ENCODE data around the gene CENPN. TPM values are rescaled to one million over a fixed set of nuclear protein-coding genes. Genes with fewer than 3 reads are reported as not detected.

CENPN gene
- total and polyA plus RNA-seq, 2 of the 13 experiments (the other 11 are each of a cell fraction or from before 2014, with no cell fraction given), result 29.7 to 129 TPM

GRCh38 chr16:81035398-81035974 lies 28.5 kb downstream of the CENPN start, which contains the start of gene ATMIN (continued):
- TF ChIP-seq RNF219 (CRISPR knock-in tag; IDR thresholded peaks at IDR 0.05), result no peak; the same call in 1 of the 2 replicates
- TF ChIP-seq FOXC1 (CRISPR knock-in tag; IDR thresholded peaks at IDR 0.05; ENCODE audit: borderline replicate concordance), result peak; percentile 52; the same call in 1 of the 2 replicates
- peak; percentile 39; the same call in 1 of the 2 replicates for TF ChIP-seq GATAD2A (CRISPR knock-in tag; IDR thresholded peaks at IDR 0.05)
- no peak for TF ChIP-seq BCL6 (CRISPR knock-in tag; IDR thresholded peaks at IDR 0.05)
- TF ChIP-seq FUBP1 (CRISPR knock-in tag; IDR thresholded peaks at IDR 0.05; ENCODE audit: borderline replicate concordance), result no peak
- TF ChIP-seq POGK (CRISPR knock-in tag; conservative IDR thresholded peaks at IDR 0.05), result peak; percentile 62; the same call in 1 of the 2 replicates
- TF ChIP-seq E2F2 (CRISPR knock-in tag; IDR thresholded peaks at IDR 0.05; ENCODE audit: borderline replicate concordance), result 0 out of 2 replicates have a peak, but pooled peaks have one; percentile 11
- TF ChIP-seq ZNF7 (CRISPR knock-in tag; IDR thresholded peaks at IDR 0.05), result no peak
- TF ChIP-seq MAFG (CRISPR knock-in tag; IDR thresholded peaks at IDR 0.05), result no peak
- no peak for TF ChIP-seq PHF21A (CRISPR knock-in tag; IDR thresholded peaks at IDR 0.05)
- no peak for TF ChIP-seq ZNF30 (CRISPR knock-in tag; IDR thresholded peaks at IDR 0.05)
- peak; percentile 38; the same call in 1 of the 2 replicates for TF ChIP-seq KDM5B (CRISPR knock-in tag; IDR thresholded peaks at IDR 0.05; ENCODE audit: borderline replicate concordance)
- TF ChIP-seq GATA4 (IDR thresholded peaks at IDR 0.05; ENCODE audit: borderline replicate concordance, low read depth), result no peak
- no peak for TF ChIP-seq ZNF891 (CRISPR knock-in tag; IDR thresholded peaks at IDR 0.05)
- no peak for TF ChIP-seq ZNF296 (CRISPR knock-in tag; conservative IDR thresholded peaks at IDR 0.05)
- TF ChIP-seq YEATS4 (CRISPR knock-in tag; IDR thresholded peaks at IDR 0.05; ENCODE audit: borderline replicate concordance), result no peak
- TF ChIP-seq ZNF556 (CRISPR knock-in tag; IDR thresholded peaks at IDR 0.05; ENCODE audit: borderline replicate concordance), result no peak
- peak; percentile 18; the same call in 1 of the 2 replicates for TF ChIP-seq BORCS8-MEF2B (CRISPR knock-in tag; IDR thresholded peaks at IDR 0.05)
- TF ChIP-seq ZNF580 (CRISPR knock-in tag; IDR thresholded peaks at IDR 0.05; ENCODE audit: borderline replicate concordance, low read depth), result peak; percentile 68; the same call in 1 of the 2 replicates
- peak; percentile 35; the same call in 1 of the 2 replicates for TF ChIP-seq FOXA3 (CRISPR knock-in tag; IDR thresholded peaks at IDR 0.05)
- TF ChIP-seq CBFB (CRISPR knock-in tag; IDR thresholded peaks at IDR 0.05), result no peak
- peak; percentile 43; the same call in 1 of the 2 replicates for TF ChIP-seq POGZ (CRISPR knock-in tag; IDR thresholded peaks at IDR 0.05)
- peak; percentile 67 for TF ChIP-seq ATF7-NPFF (CRISPR knock-in tag; IDR thresholded peaks at IDR 0.05; ENCODE audit: low read depth)
- TF ChIP-seq ZNF672 (CRISPR knock-in tag; IDR thresholded peaks at IDR 0.05), result no peak

Measured in HepG2 (cell line).